ENCODE data around the gene CUBN. TPM values are rescaled to one million over a fixed set of nuclear protein-coding genes. Genes with fewer than 3 reads are reported as not detected.

The CUBN gene
- total RNA-seq, 2 experiments from 2014 or later = 0.30 to 0.76 TPM

DNA sequence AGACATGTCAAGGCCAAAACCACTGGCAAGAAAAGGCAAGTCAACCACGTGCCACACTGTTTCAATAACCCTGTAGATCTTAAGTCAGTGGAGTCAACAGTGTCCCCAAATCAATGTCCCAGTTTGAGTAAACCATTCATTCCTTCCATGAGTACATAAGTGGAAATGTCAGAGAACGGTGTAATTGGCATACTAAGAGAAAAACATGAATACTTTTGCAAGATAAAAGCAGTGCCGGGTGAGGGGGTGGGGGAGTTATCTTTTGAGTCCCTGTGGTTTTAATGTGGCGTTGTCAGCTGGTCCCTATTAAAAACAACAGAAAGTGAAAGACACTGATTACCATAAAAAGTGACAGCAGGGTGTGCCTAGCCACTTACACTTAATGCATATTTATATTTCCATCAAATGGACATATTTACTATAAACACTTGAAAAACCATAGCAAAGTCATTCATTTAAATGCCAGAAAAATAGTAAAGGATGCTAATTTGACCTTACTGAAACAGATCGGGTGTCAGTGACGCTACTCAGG is 350.2 kb downstream of the CUBN start:
- H3K27me3 Mint-ChIP-seq = no peaks in the 10 kb centered on the region
- no peak overlapping the region for H3K4me3 Mint-ChIP-seq

GRCh38 chr10:16777473-16778370 is 351.9 kb downstream of the CUBN start:
- peak overlapping the region; percentile 82 for H3K27ac Mint-ChIP-seq
- H3K4me1 Mint-ChIP-seq = peaks cover 41% of the 10 kb centered on the region
- no peaks in the 10 kb centered on the region for H3K9me3 Mint-ChIP-seq
- no peak for DNase-seq
- H3K4me3 Mint-ChIP-seq = peak overlapping the region; percentile 50
- peaks cover 29% of the 10 kb centered on the region for H3K36me3 Mint-ChIP-seq
- H3K27me3 Mint-ChIP-seq = no peaks in the 10 kb centered on the region

More for the DNA sequence above, 350.2 kb downstream of the CUBN start:
- peaks cover 4% of the 10 kb centered on the region for H3K9me3 Mint-ChIP-seq
- H3K36me3 Mint-ChIP-seq = peaks cover 37% of the 10 kb centered on the region
- peak; percentile 71 for DNase-seq
- H3K27ac Mint-ChIP-seq = peak overlapping the region; percentile 87
- H3K4me1 Mint-ChIP-seq = peaks cover 36% of the 10 kb centered on the region

GRCh38 chr10:16776896-16777295 is 352.7 kb downstream of the CUBN start:
- no peaks in the 10 kb centered on the region for H3K27me3 Mint-ChIP-seq
- DNase-seq = no peak
- H3K4me1 Mint-ChIP-seq = peaks cover 41% of the 10 kb centered on the region
- peaks cover 28% of the 10 kb centered on the region for H3K36me3 Mint-ChIP-seq
- H3K9me3 Mint-ChIP-seq = no peaks in the 10 kb centered on the region
- H3K27ac Mint-ChIP-seq = no peak overlapping the region
- H3K4me3 Mint-ChIP-seq = no peak overlapping the region

Other genes with a start within 250 kb of the CUBN start
- 1 to 10 TPM; 9.5 to 9.6 TPM for gene TRDMT1, start 71.9 kb upstream of the CUBN start, total RNA-seq
- gene VIM, start 98.4 kb upstream of the CUBN start, total RNA-seq = 100 to 1,000 TPM; 657 TPM

Data from activated naive CD8-positive, alpha-beta T cell treated with anti-CD3 and anti-CD28 coated beads for 36 hours (primary cell).